Nephron (organoid): ENCODE results near the gene FDXR.

Experiments
- H3K27ac Mint-ChIP-seq, 3 experiments: 2 replicates each; pipeline ENCODE4 v1.8.0; 2020; ENCODE audit warnings: mixed read lengths in 3 of 3, mild to moderate bottlenecking in 2 of 3, moderate library complexity in 1 of 3
- H3K27me3 Mint-ChIP-seq: 2 replicates; pipeline ENCODE4 v1.8.0; 2021; ENCODE audit warnings: low read depth, mild to moderate bottlenecking, moderate library complexity, mixed read lengths
- H3K36me3 Mint-ChIP-seq: 2 replicates; pipeline ENCODE4 v1.8.0; 2020; ENCODE audit warnings: low read depth, mixed read lengths
- H3K4me1 Mint-ChIP-seq: 2 replicates; pipeline ENCODE4 v1.8.0; 2020; ENCODE audit warnings: mixed read lengths
- H3K4me3 Mint-ChIP-seq, 3 experiments: 2 replicates each; pipeline ENCODE4 v1.8.0; 2020; ENCODE audit warnings: mild to moderate bottlenecking in 3 of 3, mixed read lengths in 3 of 3, moderate library complexity in 2 of 3
- H3K9me3 Mint-ChIP-seq: 2 replicates; pipeline ENCODE4 v1.8.0; 2020; ENCODE audit warnings: mixed read lengths
- TF ChIP-seq, protein P1 (sequence below), 3 experiments: fragments of 200-600 bp; sonication (generic); IDR thresholded peaks; one replicate each; pipeline ENCODE4 v1.5.0; 2021; ENCODE audit warnings: antibody characterized with exemption in 3 of 3; ENCODE audit not compliant: unreplicated experiment in 3 of 3

The FDXR gene

DNA sequence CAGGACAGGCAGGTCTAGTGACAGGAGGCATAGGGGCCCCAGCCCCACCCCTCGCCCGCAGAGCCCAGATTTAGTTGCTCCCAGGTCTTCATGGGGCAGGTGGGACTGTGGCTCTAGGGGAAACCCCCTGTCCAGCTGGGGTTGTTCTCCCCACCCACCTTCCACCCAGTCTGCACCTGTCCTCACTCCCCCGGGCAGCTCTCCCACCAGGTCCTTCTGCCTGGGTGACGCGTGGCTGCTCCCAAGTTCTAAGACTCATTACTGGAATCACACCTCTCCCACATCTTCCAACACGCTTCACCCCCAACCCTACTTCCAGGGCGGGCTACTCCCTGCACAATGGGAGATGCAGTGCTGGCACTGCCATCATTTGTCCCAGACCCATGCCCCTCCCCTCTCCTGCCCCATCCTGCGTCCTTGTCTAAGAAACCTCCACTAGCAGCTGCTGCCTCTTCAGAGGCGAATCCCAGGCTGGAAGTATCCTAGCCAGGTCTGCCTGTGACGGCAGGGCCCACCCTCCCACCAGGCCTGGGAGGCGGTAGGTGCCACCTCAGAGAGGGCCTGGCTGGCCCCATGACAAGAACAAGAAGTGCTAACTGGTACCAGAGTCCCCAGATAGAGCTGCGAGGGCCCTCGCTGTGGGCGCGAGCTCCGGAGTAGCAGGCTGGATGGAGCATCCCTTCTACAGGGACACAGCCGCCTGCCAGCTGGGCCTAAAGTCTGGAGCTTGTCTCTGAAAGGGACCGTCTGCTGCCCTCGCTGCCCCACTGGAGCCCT lies 35.9 kb downstream of the FDXR start:
- H3K9me3 Mint-ChIP-seq = no peaks in the 10 kb centered on the region
- peaks cover 27% of the 10 kb centered on the region for H3K4me1 Mint-ChIP-seq
- no peak overlapping the region for H3K27ac Mint-ChIP-seq
- TF ChIP-seq, protein P1, sequence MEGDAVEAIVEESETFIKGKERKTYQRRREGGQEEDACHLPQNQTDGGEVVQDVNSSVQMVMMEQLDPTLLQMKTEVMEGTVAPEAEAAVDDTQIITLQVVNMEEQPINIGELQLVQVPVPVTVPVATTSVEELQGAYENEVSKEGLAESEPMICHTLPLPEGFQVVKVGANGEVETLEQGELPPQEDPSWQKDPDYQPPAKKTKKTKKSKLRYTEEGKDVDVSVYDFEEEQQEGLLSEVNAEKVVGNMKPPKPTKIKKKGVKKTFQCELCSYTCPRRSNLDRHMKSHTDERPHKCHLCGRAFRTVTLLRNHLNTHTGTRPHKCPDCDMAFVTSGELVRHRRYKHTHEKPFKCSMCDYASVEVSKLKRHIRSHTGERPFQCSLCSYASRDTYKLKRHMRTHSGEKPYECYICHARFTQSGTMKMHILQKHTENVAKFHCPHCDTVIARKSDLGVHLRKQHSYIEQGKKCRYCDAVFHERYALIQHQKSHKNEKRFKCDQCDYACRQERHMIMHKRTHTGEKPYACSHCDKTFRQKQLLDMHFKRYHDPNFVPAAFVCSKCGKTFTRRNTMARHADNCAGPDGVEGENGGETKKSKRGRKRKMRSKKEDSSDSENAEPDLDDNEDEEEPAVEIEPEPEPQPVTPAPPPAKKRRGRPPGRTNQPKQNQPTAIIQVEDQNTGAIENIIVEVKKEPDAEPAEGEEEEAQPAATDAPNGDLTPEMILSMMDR (IDR thresholded peaks at IDR 0.05; ENCODE audit: unreplicated experiment in 3 of 3) = no peak
- no peak overlapping the region for H3K4me3 Mint-ChIP-seq
- H3K36me3 Mint-ChIP-seq = peaks cover 19% of the 10 kb centered on the region
- peaks cover 25% of the 10 kb centered on the region for H3K27me3 Mint-ChIP-seq

DNA sequence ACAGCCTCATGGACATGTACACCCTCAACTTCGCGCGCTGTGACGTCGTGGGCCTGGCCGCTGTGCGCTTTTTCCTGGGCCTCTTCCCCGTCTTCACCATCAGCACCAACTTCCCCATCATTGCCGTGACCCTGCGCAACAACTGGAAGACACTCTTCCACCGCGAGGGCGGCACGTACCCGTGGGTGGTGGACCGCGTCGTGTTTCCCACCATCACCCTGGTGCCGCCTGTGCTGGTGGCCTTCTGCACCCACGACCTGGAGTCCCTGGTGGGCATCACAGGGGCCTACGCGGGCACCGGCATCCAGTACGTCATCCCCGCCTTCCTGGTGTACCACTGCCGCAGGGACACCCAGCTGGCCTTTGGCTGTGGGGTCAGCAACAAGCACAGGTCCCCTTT lies 36.6 kb downstream of the FDXR start:
- Mint-ChIP-seq H3K4me1 (peaks cover 21% of the 10 kb centered on the region), H3K27me3 (peaks cover 23% of the 10 kb centered on the region), H3K27ac (no peak overlapping the region), H3K4me3 (no peak overlapping the region), H3K9me3 (no peaks in the 10 kb centered on the region), H3K36me3 (peaks cover 25% of the 10 kb centered on the region)
- TF ChIP-seq, protein P1 (IDR thresholded peaks at IDR 0.05; ENCODE audit: unreplicated experiment in 3 of 3) = no peak

DNA sequence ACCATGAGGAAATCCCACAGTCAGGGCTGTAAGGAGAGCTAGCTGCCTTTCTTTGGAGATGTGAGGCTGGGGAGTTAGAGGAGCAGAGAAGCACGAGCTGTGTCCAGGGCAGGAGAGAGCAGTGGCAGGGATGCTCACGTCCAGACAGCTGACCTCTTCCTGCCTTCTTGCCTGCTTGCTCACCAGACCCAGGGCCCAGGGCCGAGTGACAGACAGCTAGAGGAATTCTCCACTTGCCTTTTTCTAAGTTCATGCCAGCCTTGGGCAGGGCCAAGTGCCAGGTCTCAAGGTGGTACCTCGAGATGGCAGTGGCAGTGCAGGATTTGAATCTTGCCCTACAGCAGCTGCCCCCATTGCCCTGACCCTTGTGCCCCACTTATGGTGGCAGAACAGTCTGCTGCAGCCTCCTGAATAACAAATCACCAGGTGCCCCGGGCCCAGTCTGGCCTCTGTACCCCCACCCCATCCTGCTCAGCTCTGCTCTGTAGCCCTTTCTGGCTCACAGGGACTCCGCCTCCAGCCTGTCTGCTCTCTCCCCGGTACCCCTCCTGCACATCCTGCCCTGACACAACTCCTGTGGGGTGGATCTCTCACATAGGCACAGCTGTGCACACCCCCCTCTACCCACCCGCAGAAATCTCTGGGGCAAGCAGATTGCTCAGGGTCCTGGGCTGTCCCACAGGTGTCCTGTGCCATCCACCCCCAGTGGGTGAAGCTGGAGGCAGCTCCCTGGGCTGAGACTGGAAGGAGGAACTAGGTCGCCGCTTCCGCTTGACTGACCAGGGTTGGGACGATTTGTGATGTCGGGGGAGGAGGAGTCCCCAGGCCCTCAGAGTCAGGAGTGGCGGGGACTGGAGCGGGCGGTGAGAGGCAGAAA lies 39.1 kb downstream of the FDXR start:
- H3K9me3 Mint-ChIP-seq = no peaks in the 10 kb centered on the region
- H3K36me3 Mint-ChIP-seq = peaks cover 31% of the 10 kb centered on the region
- H3K4me1 Mint-ChIP-seq = peaks cover 6% of the 10 kb centered on the region
- H3K27ac Mint-ChIP-seq = peak overlapping the region in 1 of 3 experiments; percentile 22
- peak overlapping the region in 1 of 3 experiments; percentile 22 for H3K4me3 Mint-ChIP-seq
- TF ChIP-seq, protein P1 (IDR thresholded peaks at IDR 0.05; ENCODE audit: unreplicated experiment in 3 of 3) = no peak
- H3K27me3 Mint-ChIP-seq = peaks cover 13% of the 10 kb centered on the region

DNA sequence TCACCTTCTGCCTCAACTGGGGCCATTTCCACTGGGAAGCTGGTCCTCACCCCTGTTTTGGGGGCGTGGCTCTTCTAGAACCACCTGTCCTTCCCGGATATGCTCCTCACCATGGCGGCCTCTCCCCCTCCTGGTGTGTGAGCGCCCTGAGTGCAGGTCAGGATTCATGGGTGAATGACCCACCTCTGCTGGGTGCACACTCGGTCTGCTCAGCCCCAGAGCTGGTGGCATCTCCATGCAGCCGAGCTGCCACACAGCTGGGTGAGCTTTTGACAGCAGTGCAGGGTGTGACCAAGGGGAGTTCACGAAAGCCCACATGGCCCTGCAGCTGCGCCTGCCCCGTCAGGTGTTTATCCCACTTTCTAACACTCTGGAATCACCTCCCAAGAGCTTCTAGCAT lies 40.4 kb downstream of the FDXR start:
- Mint-ChIP-seq H3K9me3 (no peaks in the 10 kb centered on the region), H3K4me3 (no peak overlapping the region), H3K27me3 (peaks cover 13% of the 10 kb centered on the region), H3K36me3 (peaks cover 24% of the 10 kb centered on the region), H3K27ac (no peak overlapping the region), H3K4me1 (no peaks in the 10 kb centered on the region)
- TF ChIP-seq, protein P1 (IDR thresholded peaks at IDR 0.05; ENCODE audit: unreplicated experiment in 3 of 3) = no peak

DNA sequence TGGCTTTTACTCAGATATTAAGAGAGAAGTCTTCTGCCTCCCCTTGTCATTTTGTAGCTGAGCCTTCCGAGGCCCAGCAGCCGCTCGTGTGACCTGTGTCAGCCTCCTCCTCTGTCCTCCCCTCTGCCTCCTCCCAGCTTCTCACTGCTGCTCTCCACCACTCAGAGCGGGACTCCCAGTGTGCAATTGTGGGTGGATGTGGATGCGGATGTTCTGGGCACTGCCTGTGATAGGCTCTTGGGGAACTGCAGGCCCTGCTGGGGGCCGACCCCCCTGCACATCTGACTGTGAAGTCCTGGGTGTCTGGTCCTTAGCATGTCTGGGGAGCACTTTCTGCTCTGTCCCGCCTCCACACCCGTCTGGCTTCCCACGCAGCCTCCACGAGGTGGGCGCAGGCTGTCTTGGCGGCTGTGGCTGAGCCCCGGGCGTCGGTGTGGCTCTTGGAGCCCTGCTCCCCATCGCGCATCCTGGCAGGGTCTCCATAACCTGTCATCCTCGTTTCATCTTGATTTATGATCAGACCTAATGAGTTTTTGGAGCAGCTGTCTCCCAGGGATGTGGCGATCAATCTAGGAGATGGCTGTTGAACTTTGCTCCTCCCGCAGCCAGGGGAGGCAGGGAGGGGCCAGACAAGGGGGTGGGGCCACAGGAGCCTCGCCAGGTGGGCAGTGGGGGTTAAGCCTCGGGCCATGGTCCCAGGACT lies 41.2 kb downstream of the FDXR start:
- H3K36me3 Mint-ChIP-seq = peaks cover 20% of the 10 kb centered on the region
- H3K4me3 Mint-ChIP-seq = no peak overlapping the region
- H3K27ac Mint-ChIP-seq = peak overlapping the region in 1 of 3 experiments; percentile 48
- H3K27me3 Mint-ChIP-seq = peaks cover 13% of the 10 kb centered on the region
- TF ChIP-seq, protein P1 (IDR thresholded peaks at IDR 0.05; ENCODE audit: unreplicated experiment in 3 of 3) = no peak
- H3K4me1 Mint-ChIP-seq = no peaks in the 10 kb centered on the region
- H3K9me3 Mint-ChIP-seq = no peaks in the 10 kb centered on the region
